GM12878 (cell line): ENCODE measurements around the gene NAT9. TPM values are rescaled to one million over a fixed set of nuclear protein-coding genes. Genes with fewer than 3 reads are reported as not detected.

ENCODE experiments used
- BACH1 ChIP-seq: fragments of 450-650 bp; IDR thresholded peaks from 2 replicates; pipeline ENCODE4 v1.6.1; 2017; ENCODE audit warnings: mild to moderate bottlenecking, borderline replicate concordance
- BHLHE40 ChIP-seq, 2 experiments: fragments of 450-650 bp in 1 of 2; IDR thresholded peaks; 2 replicates each; pipeline ENCODE4 v1.6.1; 2011 to 2017; ENCODE audit warnings: low read depth in 2 of 2, borderline replicate concordance in 1 of 2, improper control_type of control experiment in 1 of 2, low read length in 1 of 2, mild to moderate bottlenecking in 1 of 2
- FOS ChIP-seq: IDR thresholded peaks from 3 replicates; pipeline ENCODE4 v1.6.1; 2011; ENCODE audit warnings: borderline replicate concordance; ENCODE audit not compliant: insufficient read length; ENCODE audit errors: extremely low read depth
- IRF4 ChIP-seq: IDR thresholded peaks from 2 replicates; pipeline ENCODE4 v1.6.1; 2011; ENCODE audit warnings: low read depth, low read length
- KAT2A ChIP-seq: conservative IDR thresholded peaks from 2 replicates; pipeline ENCODE4 v1.6.1; 2011; ENCODE audit warnings: low read depth, low read length; ENCODE audit not compliant: control insufficient read depth
- MYC ChIP-seq: IDR thresholded peaks from 2 replicates; pipeline ENCODE4 v1.6.1; 2011; ENCODE audit warnings: mild to moderate bottlenecking, low read length, moderate library complexity, inconsistent platforms; ENCODE audit not compliant: insufficient read depth, insufficient replicate concordance, insufficient read length, severe bottlenecking
- NR2C2 ChIP-seq: IDR thresholded peaks from 2 replicates; pipeline ENCODE4 v1.6.1; 2011; ENCODE audit warnings: borderline replicate concordance, low read depth; ENCODE audit not compliant: control insufficient read depth, insufficient read length
- RUNX3 ChIP-seq: IDR thresholded peaks from 2 replicates; pipeline ENCODE4 v1.6.1; 2012; ENCODE audit warnings: low read length, inconsistent platforms
- SMC3 ChIP-seq: IDR thresholded peaks from 2 replicates; pipeline ENCODE4 v1.6.1; 2011; ENCODE audit warnings: low read length, improper control_type of control experiment, borderline replicate concordance
- STAT3 ChIP-seq: IDR thresholded peaks from 2 replicates; pipeline ENCODE4 v1.6.1; 2011; ENCODE audit warnings: low read depth, low read length, improper control_type of control experiment
- ZBED1 ChIP-seq: IDR thresholded peaks from 2 replicates; pipeline ENCODE4 v1.6.1; 2016; ENCODE audit warnings: borderline replicate concordance
- polyA plus RNA-seq, 11 experiments: library from polyadenylated mRNA; depleted of rRNA in 4 of 11; unstranded in 6 of 11; stranded (reverse) in 5 of 11; fragments of >200 nt; fragmentation: Nextera tagmentation in 4 of 11; fragmentation: Illumina TruSeq in 1 of 11; extraction: Ambion mirVana in 4 of 11; extraction: Trizol in 1 of 11; gene quantifications; 1 replicate in 1 of 11; 2 replicates in 10 of 11; pipeline versions ENCODE4 v1.2.1 to v1.2.3, GENCODE V29; 2011 to 2016; ENCODE audit warnings: inconsistent platforms in 2 of 11, missing spikeins in 2 of 11, low read depth in 1 of 11
- total RNA-seq, 4 experiments: library from RNA; depleted of rRNA in 3 of 4; stranded (reverse); fragments of >200 nt in 3 of 4; fragmentation: Illumina TruSeq in 1 of 4; extraction: Trizol in 1 of 4; gene quantifications; 2 replicates each; pipeline versions ENCODE4 v1.2.1 to v1.2.3, GENCODE V29; 2013 to 2021
- TF ChIP-seq, protein P1 (sequence below), 3 experiments: IDR thresholded peaks in 2 of 3; conservative IDR thresholded peaks in 1 of 3; 2 replicates each; pipeline ENCODE4 v1.5.1; 2011; ENCODE audit warnings: low read depth in 3 of 3, low read length in 3 of 3, mild to moderate bottlenecking in 3 of 3, control low read depth in 2 of 3, moderate library complexity in 2 of 3, inconsistent platforms in 1 of 3, mixed read lengths in 1 of 3; ENCODE audit not compliant: control insufficient read depth in 2 of 3, insufficient read depth in 1 of 3; ENCODE audit errors: extremely low read depth in 1 of 3
- TF ChIP-seq, protein P2 (sequence below): IDR thresholded peaks from 2 replicates; pipeline ENCODE4 v1.6.1; 2012; ENCODE audit warnings: low read depth, low read length, improper control_type of control experiment
- TF ChIP-seq, protein P3 (sequence below): fragments of 450-650 bp; IDR thresholded peaks from 2 replicates; pipeline ENCODE4 v1.6.1; 2016; ENCODE audit warnings: mild to moderate bottlenecking, moderate library complexity, borderline replicate concordance
- TF ChIP-seq, protein P4 (sequence below): IDR thresholded peaks from 2 replicates; pipeline ENCODE4 v1.6.1; 2012; ENCODE audit warnings: low read depth, low read length, improper control_type of control experiment
- TF ChIP-seq, protein P5 (sequence below): IDR thresholded peaks from 2 replicates; pipeline ENCODE4 v1.6.1; 2011; ENCODE audit warnings: borderline replicate concordance, low read depth, mild to moderate bottlenecking, moderate library complexity, low read length; ENCODE audit not compliant: insufficient read depth, poor library complexity, severe bottlenecking

Gene NAT9
- total and polyA plus RNA-seq, 10 of the 15 experiments (the other 5 are each of a cell fraction or from before 2014, with no cell fraction given) = 3.5 to 45.3 (median 27.3) TPM

DNA sequence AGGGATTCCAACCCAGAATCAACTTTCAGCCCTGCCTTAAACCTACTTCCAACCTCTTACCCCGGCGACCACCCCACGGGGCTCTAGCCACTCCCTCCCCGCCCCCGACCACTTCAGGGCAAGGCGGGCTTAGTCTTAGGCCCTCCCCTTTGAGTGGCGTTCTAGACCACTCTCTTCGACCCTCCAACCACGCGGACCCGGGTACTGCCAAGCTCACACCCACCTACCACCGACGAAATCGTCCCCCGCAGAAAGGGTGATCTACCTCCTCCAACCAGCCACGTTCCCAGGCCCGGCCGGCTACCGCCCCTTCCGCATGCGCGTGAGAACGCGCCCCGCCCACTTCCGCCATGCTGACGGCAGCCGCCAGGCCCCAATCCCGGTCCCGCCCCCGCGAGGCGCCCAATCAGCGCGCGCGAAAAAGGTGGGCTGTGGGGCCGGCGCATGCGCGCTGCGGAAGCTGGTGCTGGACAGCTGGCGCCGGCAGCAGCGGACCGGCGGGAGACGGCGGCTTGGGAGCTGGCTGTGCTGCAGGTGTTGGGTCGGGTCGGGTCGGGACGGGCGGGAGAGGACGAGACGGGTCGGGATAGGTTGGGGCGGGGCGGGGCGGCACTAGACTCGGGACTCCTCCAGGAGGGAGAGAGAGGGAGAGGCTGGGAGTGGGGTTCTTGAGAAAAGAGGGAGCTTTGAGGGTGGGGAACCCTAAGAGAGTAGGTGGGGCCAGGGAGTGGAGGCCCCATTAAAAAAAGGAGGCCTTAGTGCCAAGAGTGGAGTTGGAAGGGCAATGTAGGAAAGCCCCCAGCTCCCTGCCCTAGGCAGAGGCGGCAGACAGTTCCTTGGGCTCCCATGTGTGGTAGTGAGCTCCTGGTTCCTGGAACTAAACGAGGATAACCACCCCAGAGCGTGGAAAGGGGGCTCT lies at the start of gene NAT9 (continued):
- TF ChIP-seq, protein P1, sequence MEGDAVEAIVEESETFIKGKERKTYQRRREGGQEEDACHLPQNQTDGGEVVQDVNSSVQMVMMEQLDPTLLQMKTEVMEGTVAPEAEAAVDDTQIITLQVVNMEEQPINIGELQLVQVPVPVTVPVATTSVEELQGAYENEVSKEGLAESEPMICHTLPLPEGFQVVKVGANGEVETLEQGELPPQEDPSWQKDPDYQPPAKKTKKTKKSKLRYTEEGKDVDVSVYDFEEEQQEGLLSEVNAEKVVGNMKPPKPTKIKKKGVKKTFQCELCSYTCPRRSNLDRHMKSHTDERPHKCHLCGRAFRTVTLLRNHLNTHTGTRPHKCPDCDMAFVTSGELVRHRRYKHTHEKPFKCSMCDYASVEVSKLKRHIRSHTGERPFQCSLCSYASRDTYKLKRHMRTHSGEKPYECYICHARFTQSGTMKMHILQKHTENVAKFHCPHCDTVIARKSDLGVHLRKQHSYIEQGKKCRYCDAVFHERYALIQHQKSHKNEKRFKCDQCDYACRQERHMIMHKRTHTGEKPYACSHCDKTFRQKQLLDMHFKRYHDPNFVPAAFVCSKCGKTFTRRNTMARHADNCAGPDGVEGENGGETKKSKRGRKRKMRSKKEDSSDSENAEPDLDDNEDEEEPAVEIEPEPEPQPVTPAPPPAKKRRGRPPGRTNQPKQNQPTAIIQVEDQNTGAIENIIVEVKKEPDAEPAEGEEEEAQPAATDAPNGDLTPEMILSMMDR (IDR thresholded peaks at IDR 0.05 in 2 of 3, conservative IDR thresholded peaks at IDR 0.05 in 1 of 3; ENCODE audit: control insufficient read depth in 2 of 3, extremely low read depth in 1 of 3, insufficient read depth in 1 of 3, low read depth in 3 of 3, low read length in 3 of 3) = no peak
- TF ChIP-seq, protein P2, sequence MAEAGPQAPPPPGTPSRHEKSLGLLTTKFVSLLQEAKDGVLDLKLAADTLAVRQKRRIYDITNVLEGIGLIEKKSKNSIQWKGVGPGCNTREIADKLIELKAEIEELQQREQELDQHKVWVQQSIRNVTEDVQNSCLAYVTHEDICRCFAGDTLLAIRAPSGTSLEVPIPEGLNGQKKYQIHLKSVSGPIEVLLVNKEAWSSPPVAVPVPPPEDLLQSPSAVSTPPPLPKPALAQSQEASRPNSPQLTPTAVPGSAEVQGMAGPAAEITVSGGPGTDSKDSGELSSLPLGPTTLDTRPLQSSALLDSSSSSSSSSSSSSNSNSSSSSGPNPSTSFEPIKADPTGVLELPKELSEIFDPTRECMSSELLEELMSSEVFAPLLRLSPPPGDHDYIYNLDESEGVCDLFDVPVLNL = peak; percentile 61; the same call in 1 of the 2 replicates
- TF ChIP-seq, protein P3, sequence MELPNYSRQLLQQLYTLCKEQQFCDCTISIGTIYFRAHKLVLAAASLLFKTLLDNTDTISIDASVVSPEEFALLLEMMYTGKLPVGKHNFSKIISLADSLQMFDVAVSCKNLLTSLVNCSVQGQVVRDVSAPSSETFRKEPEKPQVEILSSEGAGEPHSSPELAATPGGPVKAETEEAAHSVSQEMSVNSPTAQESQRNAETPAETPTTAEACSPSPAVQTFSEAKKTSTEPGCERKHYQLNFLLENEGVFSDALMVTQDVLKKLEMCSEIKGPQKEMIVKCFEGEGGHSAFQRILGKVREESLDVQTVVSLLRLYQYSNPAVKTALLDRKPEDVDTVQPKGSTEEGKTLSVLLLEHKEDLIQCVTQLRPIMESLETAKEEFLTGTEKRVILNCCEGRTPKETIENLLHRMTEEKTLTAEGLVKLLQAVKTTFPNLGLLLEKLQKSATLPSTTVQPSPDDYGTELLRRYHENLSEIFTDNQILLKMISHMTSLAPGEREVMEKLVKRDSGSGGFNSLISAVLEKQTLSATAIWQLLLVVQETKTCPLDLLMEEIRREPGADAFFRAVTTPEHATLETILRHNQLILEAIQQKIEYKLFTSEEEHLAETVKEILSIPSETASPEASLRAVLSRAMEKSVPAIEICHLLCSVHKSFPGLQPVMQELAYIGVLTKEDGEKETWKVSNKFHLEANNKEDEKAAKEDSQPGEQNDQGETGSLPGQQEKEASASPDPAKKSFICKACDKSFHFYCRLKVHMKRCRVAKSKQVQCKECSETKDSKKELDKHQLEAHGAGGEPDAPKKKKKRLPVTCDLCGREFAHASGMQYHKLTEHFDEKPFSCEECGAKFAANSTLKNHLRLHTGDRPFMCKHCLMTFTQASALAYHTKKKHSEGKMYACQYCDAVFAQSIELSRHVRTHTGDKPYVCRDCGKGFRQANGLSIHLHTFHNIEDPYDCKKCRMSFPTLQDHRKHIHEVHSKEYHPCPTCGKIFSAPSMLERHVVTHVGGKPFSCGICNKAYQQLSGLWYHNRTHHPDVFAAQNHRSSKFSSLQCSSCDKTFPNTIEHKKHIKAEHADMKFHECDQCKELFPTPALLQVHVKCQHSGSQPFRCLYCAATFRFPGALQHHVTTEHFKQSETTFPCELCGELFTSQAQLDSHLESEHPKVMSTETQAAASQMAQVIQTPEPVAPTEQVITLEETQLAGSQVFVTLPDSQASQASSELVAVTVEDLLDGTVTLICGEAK = peak; percentile 85
- TF ChIP-seq, protein P4, sequence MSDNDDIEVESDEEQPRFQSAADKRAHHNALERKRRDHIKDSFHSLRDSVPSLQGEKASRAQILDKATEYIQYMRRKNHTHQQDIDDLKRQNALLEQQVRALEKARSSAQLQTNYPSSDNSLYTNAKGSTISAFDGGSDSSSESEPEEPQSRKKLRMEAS = peak; percentile 90
- TF ChIP-seq, protein P5, sequence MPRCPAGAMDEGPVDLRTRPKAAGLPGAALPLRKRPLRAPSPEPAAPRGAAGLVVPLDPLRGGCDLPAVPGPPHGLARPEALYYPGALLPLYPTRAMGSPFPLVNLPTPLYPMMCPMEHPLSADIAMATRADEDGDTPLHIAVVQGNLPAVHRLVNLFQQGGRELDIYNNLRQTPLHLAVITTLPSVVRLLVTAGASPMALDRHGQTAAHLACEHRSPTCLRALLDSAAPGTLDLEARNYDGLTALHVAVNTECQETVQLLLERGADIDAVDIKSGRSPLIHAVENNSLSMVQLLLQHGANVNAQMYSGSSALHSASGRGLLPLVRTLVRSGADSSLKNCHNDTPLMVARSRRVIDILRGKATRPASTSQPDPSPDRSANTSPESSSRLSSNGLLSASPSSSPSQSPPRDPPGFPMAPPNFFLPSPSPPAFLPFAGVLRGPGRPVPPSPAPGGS = no peak
- TF ChIP-seq BACH1 (no peak; the same call in 1 of the 2 replicates), MYC (peak; percentile 69), ZBED1 (no peak), STAT3 (no peak), RUNX3 (no peak), FOS (no peak), IRF4 (no peak), BHLHE40 (IDR thresholded peaks at IDR 0.05; ENCODE audit: borderline replicate concordance in 1 of 2, low read depth in 2 of 2, low read length in 1 of 2) (peak; percentile 49 to 82; a peak in 3 of 4 replicates), SMC3 (no peak), NR2C2 (no peak), KAT2A (no peak)
